Embryonic facial prominence (tissue), 1 donor: Measurements from ENCODE around the gene NBEA.
A peak's percentile ranks its signal among the peaks of the same experiment; 100 is the strongest.

Experiments used
- DNase-seq: peaks from one replicate; pipeline ENCODE4 v3.0.0-alpha.2; 2016; ENCODE audit errors: extremely low spot score

NBEA gene

DNA sequence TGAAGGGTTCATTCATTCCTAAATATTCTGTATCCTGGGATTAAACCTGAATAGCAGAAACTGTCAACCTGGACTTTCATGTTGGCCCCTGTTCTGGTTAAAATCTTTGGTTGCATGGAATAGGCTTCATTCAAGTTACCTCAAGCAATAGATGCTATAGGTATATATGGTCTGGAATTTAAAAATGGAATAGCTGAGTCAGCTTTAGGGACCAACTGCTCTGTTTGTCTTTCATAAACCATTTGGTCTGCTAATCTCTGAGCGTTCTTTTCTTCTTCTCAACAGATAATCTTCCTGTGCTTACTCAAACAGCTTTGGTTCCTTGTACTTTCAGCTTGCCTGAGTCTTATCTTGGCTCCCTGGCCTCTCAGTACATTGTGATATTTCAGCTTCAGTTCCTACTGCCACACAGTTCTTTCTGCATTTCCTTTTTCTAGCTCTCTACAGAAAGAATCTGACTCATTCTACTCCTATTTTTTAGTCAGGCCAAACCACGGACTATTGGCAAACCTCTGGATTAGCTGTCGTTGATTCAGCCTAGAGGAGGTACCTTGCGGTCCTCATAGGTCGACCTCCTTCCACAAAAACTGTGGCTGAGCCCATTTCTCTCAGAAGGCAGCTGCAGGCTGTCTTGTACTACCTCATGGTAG lies 570.3 kb downstream of the NBEA start:
- DNase-seq, result no peak

GRCh38 chr13:35514061-35514477 lies 572.0 kb downstream of the NBEA start:
- DNase-seq, result no peak

DNA sequence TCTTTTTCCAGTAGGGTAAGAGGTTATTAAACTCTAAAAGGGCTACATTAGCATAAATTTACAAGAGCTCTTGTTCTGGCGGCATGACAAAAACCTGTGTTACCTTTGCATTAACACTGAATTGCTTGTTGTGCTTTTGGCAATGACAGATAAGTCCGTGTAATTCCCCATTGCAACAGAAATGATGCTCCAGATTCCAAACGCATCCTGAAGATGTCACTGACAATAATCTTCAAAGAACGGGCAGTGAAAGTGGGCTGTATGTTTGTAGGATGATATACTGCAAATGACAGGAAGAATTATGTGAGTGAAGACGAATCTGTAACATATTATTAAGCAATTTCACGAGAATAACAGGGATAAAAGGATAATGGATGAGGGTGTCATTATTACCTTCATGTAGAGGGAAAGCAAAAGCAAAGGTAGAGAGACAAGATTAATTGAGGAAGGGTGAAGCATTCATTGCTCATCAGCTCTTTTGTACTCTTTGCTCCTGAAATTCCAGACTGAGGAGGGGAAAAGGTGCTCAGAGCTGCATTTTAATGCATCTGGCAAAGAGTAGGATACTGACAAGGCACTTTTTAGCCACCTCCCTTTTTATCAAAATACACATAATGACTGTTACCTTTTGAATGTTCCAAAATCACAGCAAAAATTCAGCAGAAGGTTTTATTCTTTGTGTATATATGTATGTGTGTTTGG lies 572.9 kb downstream of the NBEA start:
- no peak for DNase-seq

DNA sequence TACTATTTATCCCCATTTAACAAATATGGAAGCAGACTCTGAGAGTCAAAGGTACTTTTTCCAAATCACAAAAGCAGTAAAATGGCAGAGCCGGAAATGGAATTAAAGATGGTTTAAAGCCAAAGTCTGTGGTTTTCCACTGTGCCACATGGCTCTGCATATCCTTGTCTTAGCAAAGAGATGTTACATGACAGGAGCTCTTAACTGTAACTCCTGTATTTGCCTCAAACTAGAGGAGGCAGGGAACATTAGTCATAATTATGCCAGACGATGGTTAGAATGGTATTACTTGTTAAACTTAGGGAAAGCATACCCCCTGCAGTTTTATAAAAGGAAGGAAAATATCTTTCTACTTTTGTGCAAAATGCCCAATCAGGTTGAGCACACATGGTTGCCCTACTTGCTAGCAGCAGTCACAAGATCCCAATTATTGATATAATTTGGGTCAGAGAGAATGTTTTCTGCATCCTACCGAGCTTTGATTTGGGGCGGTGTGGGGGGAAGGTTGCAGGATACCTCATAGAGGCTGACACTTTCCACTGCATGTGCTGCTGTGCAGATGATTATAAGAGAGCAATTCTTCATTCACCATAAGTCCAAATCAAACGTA lies 576.4 kb downstream of the NBEA start:
- DNase-seq, result no peak

DNA sequence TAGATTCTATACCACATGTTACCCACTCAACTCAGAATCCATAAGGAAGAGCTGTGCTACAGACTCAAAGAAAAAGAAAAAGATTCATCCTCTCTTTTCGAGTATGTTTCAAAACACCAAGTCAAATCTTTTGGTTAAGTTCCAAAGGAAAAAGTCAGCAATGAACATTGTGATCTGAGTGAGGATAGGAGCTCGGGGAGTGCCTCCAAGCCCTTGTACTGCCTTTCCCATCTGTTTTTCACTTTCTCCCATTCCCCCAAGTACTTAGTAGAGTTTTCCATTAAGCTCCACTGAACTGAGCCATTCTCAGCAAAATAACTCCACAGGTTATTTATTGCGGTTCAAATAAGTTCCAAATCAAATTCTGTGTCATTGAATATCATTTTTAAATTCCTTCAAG lies 582.1 kb downstream of the NBEA start:
- DNase-seq, result peak; percentile 31

DNA sequence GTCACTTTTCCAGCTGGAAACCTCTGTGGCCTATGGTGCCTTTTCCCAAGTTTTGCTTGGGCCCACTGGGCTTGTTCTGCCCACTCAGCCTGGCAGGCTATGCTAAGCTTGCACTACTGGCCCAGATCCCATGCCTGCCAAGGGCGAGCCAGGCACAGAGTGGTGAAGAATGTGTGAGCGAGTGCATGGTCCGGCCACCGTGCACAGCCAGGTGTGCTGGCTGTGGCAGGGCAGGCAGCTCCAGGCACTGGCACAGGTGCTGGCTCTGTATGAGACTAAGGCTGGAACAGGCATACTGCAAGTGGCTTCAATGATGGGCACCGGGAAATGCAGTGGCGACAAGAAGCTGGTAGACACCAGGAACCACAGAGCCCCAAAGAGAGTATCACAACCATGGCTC lies 584.5 kb downstream of the NBEA start:
- DNase-seq, result no peak

DNA sequence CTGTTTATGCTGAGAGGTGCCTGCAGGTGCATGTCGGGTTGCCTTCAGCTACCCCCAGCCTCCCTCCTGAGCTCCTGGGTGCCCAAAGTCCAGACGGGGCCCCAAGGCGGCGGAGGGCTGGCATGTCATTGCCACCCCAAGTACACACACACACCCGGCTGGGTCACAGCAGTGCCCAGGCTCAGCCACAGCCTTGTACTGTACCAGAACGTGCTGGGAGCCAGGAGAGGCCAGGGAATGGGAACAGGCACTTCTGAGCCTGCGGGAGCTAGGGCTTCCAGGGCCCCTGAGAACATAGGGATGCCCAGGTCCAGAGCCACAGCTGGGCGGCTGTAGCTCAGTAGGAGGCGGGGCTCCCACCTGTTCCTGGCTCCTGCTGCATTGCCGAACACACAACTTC lies 585.4 kb downstream of the NBEA start:
- no peak for DNase-seq

DNA sequence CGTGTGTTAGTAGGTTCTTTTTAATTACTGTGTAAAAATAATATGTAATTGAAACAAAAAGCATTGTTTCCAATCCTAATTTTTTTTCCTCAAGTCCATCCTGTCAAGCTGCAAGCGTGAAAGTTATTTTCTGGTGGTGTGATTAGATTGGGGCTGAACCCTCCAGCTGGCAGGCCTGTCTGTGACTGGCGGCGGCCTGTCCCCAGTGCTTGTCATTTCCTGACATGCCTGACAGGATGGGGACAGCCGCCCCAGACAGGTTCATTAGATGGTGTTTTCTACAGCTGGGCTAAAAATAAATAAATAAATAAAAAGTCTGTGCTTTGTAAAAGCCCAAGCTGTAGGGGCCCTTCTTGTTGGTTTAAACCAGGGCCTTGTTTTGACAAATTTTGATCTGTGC lies 588.1 kb downstream of the NBEA start:
- no peak for DNase-seq

GRCh38 chr13:35530581-35530980 lies 588.5 kb downstream of the NBEA start:
- no peak for DNase-seq

DNA sequence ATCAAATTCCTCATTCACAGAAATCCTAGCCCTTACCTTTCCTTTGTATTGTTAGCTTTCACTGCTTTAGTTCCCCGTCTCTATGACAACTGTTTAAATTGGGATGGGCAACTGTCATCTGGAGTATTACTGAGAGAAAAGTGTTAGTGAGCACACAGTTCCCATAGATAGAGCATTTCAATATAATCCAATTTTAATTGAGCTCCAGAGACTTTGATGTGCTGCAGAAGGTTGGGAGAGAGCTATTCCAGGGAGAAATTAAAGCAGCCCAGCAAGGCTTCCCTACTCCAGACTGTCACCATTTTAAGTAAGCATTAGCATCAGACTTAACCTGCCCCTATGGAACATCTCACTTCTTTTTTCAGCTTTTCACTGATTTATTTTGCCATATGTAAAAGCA lies 589.5 kb downstream of the NBEA start:
- no peak for DNase-seq

DNA sequence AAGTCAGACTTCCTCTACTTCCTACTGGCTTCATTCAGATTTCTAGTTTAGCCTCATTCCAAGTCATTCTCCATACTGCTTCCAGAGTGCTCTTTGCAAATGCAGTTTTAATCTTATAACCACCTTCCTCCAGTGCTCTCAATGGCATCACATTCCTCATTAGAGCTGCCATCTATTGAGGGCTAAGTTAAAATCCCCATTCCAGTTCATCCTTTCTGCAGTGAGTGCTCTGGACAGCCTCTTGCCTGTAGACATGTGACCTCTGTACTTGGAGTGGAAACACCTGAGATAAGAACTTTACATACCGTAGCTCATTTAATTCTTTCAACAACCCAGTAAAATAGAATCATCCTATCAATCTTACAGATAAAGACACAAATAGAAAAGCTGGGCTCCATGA lies 592.3 kb downstream of the NBEA start:
- no peak for DNase-seq

- DNase-seq, result no peak
Observed at GRCh38 chr13:35548790-35549189, 606.7 kb downstream of the NBEA start.

DNA sequence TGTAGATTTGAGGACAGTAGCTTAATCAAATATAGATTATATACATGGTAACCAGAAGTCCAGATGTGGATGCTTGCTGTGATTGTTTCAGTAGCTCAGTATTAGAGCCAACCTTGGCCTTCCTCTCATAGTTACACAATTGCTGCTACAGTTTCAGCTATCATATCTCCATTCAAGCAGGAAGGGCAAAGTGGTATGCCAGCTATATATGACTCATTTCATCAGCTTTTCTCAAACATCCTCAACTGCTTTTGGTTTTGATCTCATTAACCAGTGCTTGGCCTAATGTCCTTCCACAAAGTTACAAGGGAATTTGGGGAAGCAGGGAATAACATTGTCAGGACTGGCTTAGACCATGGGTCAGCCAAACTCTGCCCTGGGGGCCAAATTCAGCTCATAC lies 607.4 kb downstream of the NBEA start:
- DNase-seq, result no peak

GRCh38 chr13:35552172-35552844 lies 610.2 kb downstream of the NBEA start:
- no peak for DNase-seq

DNA sequence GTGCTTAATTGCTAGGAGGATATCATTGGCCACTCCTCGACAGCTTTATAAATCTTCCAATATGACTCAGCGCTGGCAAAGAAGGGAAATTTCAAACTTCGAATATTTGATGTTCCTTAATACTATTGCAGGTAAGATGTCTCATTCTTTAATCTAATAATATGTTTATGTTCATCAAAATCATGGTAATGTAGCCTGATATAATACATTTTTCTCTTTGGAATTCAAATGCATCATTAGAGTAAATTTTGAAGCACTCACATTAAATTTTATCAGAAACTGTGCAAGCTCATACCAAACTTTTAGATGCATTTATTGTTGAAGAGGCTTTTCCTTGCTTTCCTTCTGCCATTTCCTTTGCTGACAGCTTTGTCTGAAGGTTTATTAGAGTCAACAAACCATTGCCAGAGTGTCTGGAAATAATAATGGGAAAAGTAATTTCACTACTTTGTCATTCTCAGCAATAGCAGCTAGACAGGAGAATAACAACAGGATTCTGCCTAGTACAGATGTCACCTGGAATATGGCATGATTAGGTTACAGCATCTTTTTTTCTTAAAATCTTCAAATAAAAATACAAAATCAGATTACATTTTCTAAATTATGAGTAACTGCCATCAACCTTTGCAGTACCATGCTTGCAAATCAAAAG lies 613.0 kb downstream of the NBEA start:
- DNase-seq, result no peak

DNA sequence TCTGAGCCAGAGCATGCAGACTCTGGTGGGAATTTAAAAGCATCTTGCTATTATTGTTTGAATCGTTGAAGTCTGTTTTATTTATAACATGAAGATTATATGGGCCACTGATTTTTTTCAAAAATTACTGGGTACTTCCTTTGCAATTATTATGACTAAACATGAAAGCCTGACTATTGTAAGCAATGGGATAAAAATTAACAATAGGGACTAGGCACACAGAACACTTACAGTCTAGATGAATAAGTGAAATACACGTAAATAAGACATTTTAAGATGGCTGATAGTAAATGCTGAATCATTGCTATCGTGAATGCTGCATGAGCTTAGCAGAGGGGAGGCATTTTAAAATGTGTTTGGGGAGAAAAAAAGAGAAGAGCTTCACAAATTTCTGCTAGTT lies 615.4 kb downstream of the NBEA start:
- DNase-seq, result no peak

DNA sequence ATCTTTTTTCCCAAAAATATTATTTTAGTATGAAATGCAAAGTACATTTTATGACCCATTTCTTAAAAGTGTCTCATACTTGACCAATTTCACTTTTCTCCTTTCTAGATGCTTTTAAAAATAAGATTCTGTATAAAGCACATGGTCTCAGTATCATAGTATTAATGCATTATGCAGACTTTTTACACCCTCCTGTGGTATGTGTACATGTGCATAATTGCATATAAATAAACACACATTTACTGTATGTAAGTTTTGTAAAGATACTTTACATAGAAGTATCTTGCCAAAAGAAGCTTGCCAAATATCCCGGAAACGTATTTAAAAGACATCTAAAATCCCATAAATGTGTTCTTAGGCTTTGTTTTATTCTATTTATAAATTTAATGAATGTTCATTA lies 619.5 kb downstream of the NBEA start:
- no peak for DNase-seq

GRCh38 chr13:35565273-35565672 lies 623.2 kb downstream of the NBEA start:
- no peak for DNase-seq

DNA sequence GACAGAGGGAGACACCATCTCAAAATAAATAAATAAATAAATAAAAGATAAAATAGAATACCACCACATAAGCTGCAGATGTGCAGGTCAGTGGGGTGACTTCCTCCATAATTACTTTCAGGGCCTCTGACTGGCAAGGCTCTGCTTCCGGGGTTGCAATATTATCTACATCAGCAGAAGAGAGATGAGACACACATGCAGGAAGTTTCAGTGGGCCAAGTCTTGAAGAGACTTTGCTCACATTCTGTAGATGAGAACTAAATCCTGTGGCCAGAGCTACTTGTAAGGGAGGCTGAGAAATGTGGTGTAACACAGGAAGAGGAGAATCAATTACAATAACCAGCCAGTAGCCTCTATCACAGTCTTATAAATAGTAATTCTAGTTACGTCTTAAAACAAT lies 624.3 kb downstream of the NBEA start:
- DNase-seq, result no peak

- no peak for DNase-seq
Observed at GRCh38 chr13:35567406-35567980, 625.4 kb downstream of the NBEA start.

DNA sequence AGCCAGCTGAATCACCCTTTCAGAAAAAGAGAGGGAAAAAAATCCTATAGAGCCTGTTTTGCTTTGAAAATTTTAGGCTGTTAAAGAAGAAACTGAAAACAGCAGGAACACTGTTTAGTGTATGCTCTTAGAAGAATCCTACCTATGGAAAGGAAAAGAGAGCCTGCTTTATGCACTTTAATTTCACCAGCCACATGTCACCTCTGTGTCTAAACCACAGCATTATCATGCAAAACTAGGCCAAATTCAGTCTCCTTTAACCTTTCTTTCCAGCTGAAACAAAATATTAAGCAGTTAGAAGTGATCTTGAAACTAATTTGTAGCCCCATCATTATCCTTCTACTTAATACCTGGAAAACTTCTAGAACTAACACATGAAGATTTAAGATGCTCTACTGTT lies 631.6 kb downstream of the NBEA start:
- DNase-seq, result no peak

GRCh38 chr13:35592457-35592856 lies 650.4 kb downstream of the NBEA start:
- DNase-seq, result no peak
